ENCODE results near the gene PDCD1LG2.
A peak's percentile ranks its signal among the peaks of the same experiment; 100 is the strongest.

Gene PDCD1LG2

GRCh38 chr9:5592904-5593303, 82.6 kb downstream of the PDCD1LG2 start:
- H3K9me3 ChIP-seq (ENCODE audit: insufficient read depth, low read depth, low read length): no peaks in the 10 kb centered on the region
- no peaks in the 10 kb centered on the region for H3K4me1 ChIP-seq (ENCODE audit: insufficient read depth, low read length, poor library complexity, severe bottlenecking)
- H3K79me2 ChIP-seq (ENCODE audit: insufficient read depth, low read length): no peaks in the 10 kb centered on the region
- no peak overlapping the region for H3K4me2 ChIP-seq (ENCODE audit: low read depth, low read length, poor library complexity, severe bottlenecking)
- no peak for TF ChIP-seq EZH2phosphoT487 (IDR thresholded peaks at IDR 0.05; ENCODE audit: borderline replicate concordance)
- no peak for TF ChIP-seq CTCF (conservative IDR thresholded peaks at IDR 0.05; ENCODE audit: low read length)
- H3F3A ChIP-seq (ENCODE audit: low read depth): no peaks in the 10 kb centered on the region
- no peak overlapping the region for H3K4me3 ChIP-seq (ENCODE audit: low read length, poor library complexity, severe bottlenecking)
- no peaks in the 10 kb centered on the region for H3K9me2 ChIP-seq (replicated peaks; ENCODE audit: low read depth, low read length)
- H3K27me3 ChIP-seq (ENCODE audit: insufficient read depth, low read length, poor library complexity, severe bottlenecking): no peaks in the 10 kb centered on the region
- H3K36me3 ChIP-seq (ENCODE audit: insufficient read depth, low read length): no peaks in the 10 kb centered on the region
- H2AFZ ChIP-seq (ENCODE audit: low read length): no peak overlapping the region
- no peak overlapping the region for H3K9ac ChIP-seq (ENCODE audit: low read depth, low read length, poor library complexity, severe bottlenecking)
- no peaks in the 10 kb centered on the region for H4K20me1 ChIP-seq (ENCODE audit: insufficient read depth, low read length, poor library complexity, severe bottlenecking)

- Histone ChIP-seq H3K36me3 (ENCODE audit: insufficient read depth, low read length) (no peaks in the 10 kb centered on the region), H2AFZ (ENCODE audit: low read length) (no peak overlapping the region), H3F3A (ENCODE audit: low read depth) (no peaks in the 10 kb centered on the region), H3K4me1 (ENCODE audit: insufficient read depth, low read length, poor library complexity, severe bottlenecking) (no peaks in the 10 kb centered on the region), H3K9me2 (replicated peaks; ENCODE audit: low read depth, low read length) (no peaks in the 10 kb centered on the region), H3K4me2 (ENCODE audit: low read depth, low read length, poor library complexity, severe bottlenecking) (no peak overlapping the region), H3K4me3 (ENCODE audit: low read length, poor library complexity, severe bottlenecking) (no peak overlapping the region), H3K79me2 (ENCODE audit: insufficient read depth, low read length) (no peaks in the 10 kb centered on the region), H3K27me3 (ENCODE audit: insufficient read depth, low read length, poor library complexity, severe bottlenecking) (no peaks in the 10 kb centered on the region), H3K9ac (ENCODE audit: low read depth, low read length, poor library complexity, severe bottlenecking) (no peak overlapping the region), H4K20me1 (ENCODE audit: insufficient read depth, low read length, poor library complexity, severe bottlenecking) (no peaks in the 10 kb centered on the region), H3K9me3 (ENCODE audit: insufficient read depth, low read depth, low read length) (no peaks in the 10 kb centered on the region)
- TF ChIP-seq EZH2phosphoT487 (IDR thresholded peaks at IDR 0.05; ENCODE audit: borderline replicate concordance) (no peak), CTCF (conservative IDR thresholded peaks at IDR 0.05; ENCODE audit: low read length) (no peak)
Observed at GRCh38 chr9:5593904-5594303, 83.6 kb downstream of the PDCD1LG2 start.

- no peaks in the 10 kb centered on the region for H3K27me3 ChIP-seq (ENCODE audit: insufficient read depth, low read length, poor library complexity, severe bottlenecking)
- no peak overlapping the region for H3K4me3 ChIP-seq (ENCODE audit: low read length, poor library complexity, severe bottlenecking)
- no peaks in the 10 kb centered on the region for H4K20me1 ChIP-seq (ENCODE audit: insufficient read depth, low read length, poor library complexity, severe bottlenecking)
- TF ChIP-seq EZH2phosphoT487 (IDR thresholded peaks at IDR 0.05; ENCODE audit: borderline replicate concordance) (no peak), CTCF (conservative IDR thresholded peaks at IDR 0.05; ENCODE audit: low read length) (no peak)
- H3K9me3 ChIP-seq (ENCODE audit: insufficient read depth, low read depth, low read length): no peaks in the 10 kb centered on the region
- no peaks in the 10 kb centered on the region for H3K4me1 ChIP-seq (ENCODE audit: insufficient read depth, low read length, poor library complexity, severe bottlenecking)
- no peaks in the 10 kb centered on the region for H3K36me3 ChIP-seq (ENCODE audit: insufficient read depth, low read length)
- no peaks in the 10 kb centered on the region for H3F3A ChIP-seq (ENCODE audit: low read depth)
- no peaks in the 10 kb centered on the region for H3K9me2 ChIP-seq (replicated peaks; ENCODE audit: low read depth, low read length)
- no peak overlapping the region for H3K4me2 ChIP-seq (ENCODE audit: low read depth, low read length, poor library complexity, severe bottlenecking)
- 0 out of 2 replicates have a peak overlapping the region, but pooled peaks have one; percentile 32 for H2AFZ ChIP-seq (ENCODE audit: low read length)
- H3K9ac ChIP-seq (ENCODE audit: low read depth, low read length, poor library complexity, severe bottlenecking): no peak overlapping the region
- no peaks in the 10 kb centered on the region for H3K79me2 ChIP-seq (ENCODE audit: insufficient read depth, low read length)
Observed at GRCh38 chr9:5596173-5596572, 85.8 kb downstream of the PDCD1LG2 start.
